Pancreas (tissue), 10 donors: ENCODE data around the gene NUAK1. TPM values are rescaled to one million over a fixed set of nuclear protein-coding genes. Genes with fewer than 3 reads are reported as not detected.

Experiments used
- ATAC-seq, 4 donors: fragments of 200-7000 bp; cut with Tn5 transposase; one replicate each; pipeline versions ENCODE4 v1.8.0 to v1.9.1; 2020; ENCODE audit warnings: mild to moderate bottlenecking in 4 of 4, moderate library complexity in 4 of 4
- DNase-seq, 6 donors: peaks; one replicate each; pipeline ENCODE4 v3.0.0-alpha.2; 2020
- FAIRE-seq: peaks from 2 replicates; lab custom pipeline; 2012; peaks lifted over from hg19 to GRCh38; lab: Jason Lieb, UNC
- H3K27ac ChIP-seq, 4 donors: fragments of 200-600 bp; sonication (generic); 1 replicate in 3 of 4; 2 replicates in 1 of 4; pipeline versions ENCODE4 v1.5.0 to v1.8.0; 2020
- H3K27me3 ChIP-seq, 4 donors: fragments of 200-600 bp; one replicate each; pipeline ENCODE4 v1.8.0; 2021
- H3K36me3 ChIP-seq, 3 donors: fragments of 200-600 bp; sonication (generic) in 1 of 3; one replicate each; pipeline versions ENCODE4 v1.5.0 to v1.8.0; 2020 to 2021
- H3K4me1 ChIP-seq, 3 donors: fragments of 200-600 bp; one replicate each; pipeline ENCODE4 v1.8.0; 2021
- H3K4me3 ChIP-seq, 4 donors: fragments of 200-600 bp; sonication (generic) in 2 of 4; one replicate each; pipeline versions ENCODE4 v1.5.0 to v1.8.0; 2020 to 2021
- H3K9me3 ChIP-seq, 4 donors: fragments of 200-600 bp; one replicate each; pipeline ENCODE4 v1.8.0; 2021
- WGBS, 2 donors: extraction: QIAGEN DNeasy Blood & Tissue Kit; methylation state at CpG; one replicate each; pipeline ENCODE4 v1.1.7; 2013; 5-methylcytosine and 5-hydroxymethylcytosine counted together
- intact Hi-C, 3 donors: fragments of 100-400 bp; cut with DNase I; formaldehyde crosslinking; loops; one replicate each; pipeline versions ENCODE4 v1.11.1 to v1.14.2; 2022
- polyA plus RNA-seq, 2 donors: library from polyadenylated mRNA; stranded (reverse); fragments of 200-250 nt; gene quantifications; one replicate each; pipeline ENCODE4 v1.2.3, GENCODE V29; 2013
- total RNA-seq, 6 donors: library from RNA; stranded (reverse); fragmentation: NEBNext Ultra II Directional in 4 of 6; extraction: Animal tissue kit (Norgen Biotek cat#: 25700) in 4 of 6; gene quantifications; one replicate each; pipeline versions ENCODE4 v1.2.1 to v1.2.4, GENCODE V29; 2021 to 2023
- TF ChIP-seq, protein P1 (sequence below), 4 donors: fragments of 200-600 bp; sonication (generic) in 3 of 4; IDR thresholded peaks; one replicate each; pipeline versions ENCODE4 v1.5.0 to v1.8.0; 2021; ENCODE audit warnings: antibody characterized with exemption in 4 of 4
- donor health status: healthy with polysubstance abuse.
- donor health status: DM: no; HTN: no; CAD: no; lungs with moderate emphysema.
- donor health status: DM: no; HTN: no; CAD: no.
- donor health status: control.
- donor health status: control.
- donor health status: Bipolar disorder and iron deficiency.
- donor health status: DM: yes; HTN: yes; CAD: no.
- donor health status: DM: no; HTN: no; CAD: no.
- donor health status: DM: no; HTN: no; CAD: no.
- donor health status: DM: yes; HTN: yes; CAD: no.

The NUAK1 gene
- total and polyA plus RNA-seq, 8 donors = 1.6 to 6.5 (median 2.6) TPM

DNA sequence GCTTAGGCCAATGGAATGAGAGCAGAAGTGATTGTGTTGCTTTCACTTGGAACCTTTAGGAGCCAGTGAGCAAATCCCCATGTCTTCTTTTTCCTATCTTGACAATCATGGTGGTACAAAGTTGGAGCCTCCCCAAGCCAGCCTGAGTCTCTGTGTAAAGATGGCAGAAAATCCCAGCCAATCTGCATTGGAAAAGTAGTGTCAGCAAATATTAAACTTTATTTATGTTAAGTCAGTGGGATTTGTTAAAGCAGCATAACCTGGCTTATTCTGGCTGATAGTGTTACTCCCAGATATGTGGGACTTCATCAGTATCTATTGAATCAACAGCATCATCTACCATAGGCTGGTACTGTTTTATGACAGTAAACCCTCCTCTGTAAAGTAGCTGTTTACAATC is 2.2 kb upstream of the NUAK1 start:
- DNase-seq (no peak), FAIRE-seq (no peak), ATAC-seq (no peak)
- intact Hi-C loops = no loop called here
- H3K36me3 ChIP-seq = no peaks in the 10 kb centered on the region
- H3K9me3 ChIP-seq = no peaks in the 10 kb centered on the region
- no peak overlapping the region for H3K27ac ChIP-seq
- peaks cover 8 to 15% (median 9%) of the 10 kb centered on the region in 3 donors for H3K4me1 ChIP-seq
- no peaks in the 10 kb centered on the region for H3K27me3 ChIP-seq
- no peak overlapping the region for H3K4me3 ChIP-seq
- TF ChIP-seq, protein P1, sequence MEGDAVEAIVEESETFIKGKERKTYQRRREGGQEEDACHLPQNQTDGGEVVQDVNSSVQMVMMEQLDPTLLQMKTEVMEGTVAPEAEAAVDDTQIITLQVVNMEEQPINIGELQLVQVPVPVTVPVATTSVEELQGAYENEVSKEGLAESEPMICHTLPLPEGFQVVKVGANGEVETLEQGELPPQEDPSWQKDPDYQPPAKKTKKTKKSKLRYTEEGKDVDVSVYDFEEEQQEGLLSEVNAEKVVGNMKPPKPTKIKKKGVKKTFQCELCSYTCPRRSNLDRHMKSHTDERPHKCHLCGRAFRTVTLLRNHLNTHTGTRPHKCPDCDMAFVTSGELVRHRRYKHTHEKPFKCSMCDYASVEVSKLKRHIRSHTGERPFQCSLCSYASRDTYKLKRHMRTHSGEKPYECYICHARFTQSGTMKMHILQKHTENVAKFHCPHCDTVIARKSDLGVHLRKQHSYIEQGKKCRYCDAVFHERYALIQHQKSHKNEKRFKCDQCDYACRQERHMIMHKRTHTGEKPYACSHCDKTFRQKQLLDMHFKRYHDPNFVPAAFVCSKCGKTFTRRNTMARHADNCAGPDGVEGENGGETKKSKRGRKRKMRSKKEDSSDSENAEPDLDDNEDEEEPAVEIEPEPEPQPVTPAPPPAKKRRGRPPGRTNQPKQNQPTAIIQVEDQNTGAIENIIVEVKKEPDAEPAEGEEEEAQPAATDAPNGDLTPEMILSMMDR (IDR thresholded peaks at IDR 0.05) = no peak

DNA sequence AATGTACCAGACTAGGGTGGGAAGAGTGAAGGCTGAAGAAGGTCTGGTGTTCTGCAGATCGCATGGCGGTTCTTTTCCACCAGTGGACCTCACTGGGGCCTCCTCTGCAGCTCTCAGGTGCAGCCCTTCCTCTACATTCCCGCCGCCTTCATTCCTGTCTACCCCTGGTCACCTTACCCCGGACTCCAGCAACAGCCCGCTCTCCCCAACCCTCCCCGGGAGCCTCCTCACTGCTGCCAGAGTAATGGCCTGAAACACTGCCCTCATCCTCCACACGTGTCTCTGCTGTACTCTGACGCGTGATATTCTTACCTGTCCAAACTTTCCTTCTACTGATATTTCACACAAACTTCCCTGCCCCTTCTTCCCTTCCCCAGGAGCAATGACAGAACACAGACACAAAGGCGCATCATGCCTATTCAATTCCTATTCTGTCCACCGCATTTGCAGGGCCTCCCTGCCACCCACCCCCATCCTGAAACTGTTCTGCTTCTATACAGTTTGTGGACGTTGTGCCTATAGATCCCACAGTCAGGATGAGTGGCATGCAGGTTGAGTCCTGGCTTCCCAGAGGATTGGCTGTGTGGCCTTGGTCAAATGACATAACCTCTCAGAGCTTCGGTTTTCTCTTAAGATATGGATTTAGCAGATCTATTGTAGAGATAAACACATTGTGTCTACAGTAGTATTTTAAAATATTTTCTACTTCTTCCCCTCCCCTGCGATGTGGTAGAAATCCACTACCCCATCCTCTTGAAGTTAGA is 1.7 kb upstream of the NUAK1 start:
- TF ChIP-seq, protein P1 (IDR thresholded peaks at IDR 0.05) = no peak
- FAIRE-seq = no peak
- peak; percentile 6 to 17 (median 10) for ATAC-seq
- peaks cover 3 to 15% (median 8%) of the 10 kb centered on the region in 3 donors for H3K4me1 ChIP-seq
- intact Hi-C loops = no loop called here
- H3K27ac ChIP-seq = peak overlapping the region; percentile 91 to 95 (median 94)
- no peaks in the 10 kb centered on the region for H3K27me3 ChIP-seq
- WGBS, 2 donors = 46 to 60% methylated on average over 15 of the region's 15 CpGs
- peak overlapping the region; percentile 60 to 82 (median 66) for H3K4me3 ChIP-seq
- H3K36me3 ChIP-seq = no peaks in the 10 kb centered on the region
- H3K9me3 ChIP-seq = no peaks in the 10 kb centered on the region
- DNase-seq = peak in 5 of 6 donors; percentile 18 to 61 (median 29)

DNA sequence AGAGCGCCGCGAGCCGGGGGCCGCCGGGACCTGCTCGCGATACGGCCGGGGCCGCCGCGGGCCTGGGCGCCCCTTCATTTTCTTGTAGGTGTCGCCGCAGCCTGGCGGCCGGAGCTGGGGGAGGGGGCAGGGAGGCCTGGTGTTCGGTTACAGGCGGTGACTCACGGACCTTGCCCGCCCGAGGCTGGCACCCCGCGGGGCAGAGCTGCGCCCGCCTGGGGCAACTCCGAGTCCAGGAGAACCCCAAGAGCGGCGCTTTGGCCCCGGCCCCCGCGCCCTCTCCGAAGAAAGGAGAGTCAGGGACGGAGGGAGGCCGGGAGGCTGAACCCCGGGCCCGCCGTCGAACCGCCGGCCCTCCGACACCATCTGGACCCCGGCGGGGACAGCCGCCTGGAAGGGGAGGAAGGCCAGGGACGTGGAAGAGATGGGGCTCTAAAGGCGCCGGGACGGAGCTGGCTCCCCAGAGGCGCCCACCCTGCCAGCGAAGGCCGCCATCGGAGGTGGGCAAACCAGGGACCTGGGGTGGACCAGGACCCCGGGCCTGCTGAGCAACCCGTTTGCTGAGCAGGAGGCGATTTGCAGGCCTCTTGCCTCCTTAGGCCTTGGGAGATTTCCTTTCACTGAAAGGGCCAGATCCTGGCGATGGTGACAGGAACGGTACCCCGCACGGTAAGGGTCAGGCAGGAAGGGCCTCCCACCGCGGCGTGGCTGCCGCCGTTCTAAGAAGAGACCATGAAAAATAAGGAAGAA is 843 bp upstream of the NUAK1 start:
- Histone ChIP-seq H3K36me3 (no peaks in the 10 kb centered on the region), H3K4me3 (peak overlapping the region; percentile 60 to 82 (median 66)), H3K27me3 (no peaks in the 10 kb centered on the region), H3K9me3 (no peaks in the 10 kb centered on the region), H3K4me1 (peaks cover 0 to 8% (median 0%) of the 10 kb centered on the region in 3 donors), H3K27ac (peak overlapping the region; percentile 91 to 95 (median 94))
- WGBS, 2 donors = 3 to 6% methylated on average over 57 to 66 of the region's 66 CpGs
- TF ChIP-seq, protein P1 (IDR thresholded peaks at IDR 0.05) = no peak
- DNase-seq (peak; percentile 87 to 94 (median 88)), ATAC-seq (peak; percentile 84 to 88 (median 85)), FAIRE-seq (no peak)
- intact Hi-C loops = loop anchor here in 2 of 3 donors (5.0 to 10.0 kb wide), 3 partner anchors 432 to 715 kb away; no protein-coding TSS in a partner anchor

DNA sequence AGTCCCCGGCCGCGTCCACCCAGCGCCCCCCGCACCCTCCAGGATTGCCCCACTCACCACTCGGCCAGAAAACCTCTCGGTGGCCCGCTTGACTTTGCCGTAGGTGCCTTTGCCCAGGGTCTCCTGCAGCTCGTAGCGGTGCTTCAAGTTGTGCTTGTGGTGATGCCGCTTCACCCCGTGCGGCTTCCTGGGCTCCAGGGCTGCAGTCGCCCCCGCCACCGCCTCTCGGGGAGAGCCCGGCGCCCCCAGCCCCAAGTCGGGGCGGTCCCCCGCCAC is 459 bp downstream of the NUAK1 start:
- DNase-seq (peak in 2 of 6 donors; percentile 60 to 77), FAIRE-seq (no peak), ATAC-seq (peak in 3 of 4 donors; percentile 2 to 6 (median 2))
- TF ChIP-seq, protein P1 (IDR thresholded peaks at IDR 0.05) = no peak
- 2% methylated on average over 22 to 23 of the region's 23 CpGs for WGBS, 2 donors
- Histone ChIP-seq H3K36me3 (no peaks in the 10 kb centered on the region), H3K4me3 (peak overlapping the region; percentile 60 to 82 (median 66)), H3K4me1 (peaks cover 0 to 8% (median 0%) of the 10 kb centered on the region in 3 donors), H3K27ac (peak overlapping the region; percentile 91 to 95 (median 94)), H3K27me3 (no peaks in the 10 kb centered on the region), H3K9me3 (no peaks in the 10 kb centered on the region)
- intact Hi-C loops = loop anchor here in 2 of 3 donors (5.0 to 10.0 kb wide), 3 partner anchors 431 to 713 kb away; no protein-coding TSS in a partner anchor
